KOPT-K1 (cell line): ENCODE measurements around the gene MEGF6.

Experiments used
- H3K27ac ChIP-seq: fragments of 200-600 bp; sonication (generic); 2 replicates; pipeline ENCODE4 v1.5.1; 2016; ENCODE audit warnings: antibody characterized with exemption, mild to moderate bottlenecking, low read depth, low read length; ENCODE audit not compliant: poor library complexity, severe bottlenecking
- H3K36me3 ChIP-seq: fragments of 200-600 bp; sonication (generic); 2 replicates; pipeline ENCODE4 v1.5.1; 2017; ENCODE audit warnings: antibody characterized with exemption, mild to moderate bottlenecking, low read length, moderate library complexity; ENCODE audit not compliant: insufficient read depth
- H3K9me3 ChIP-seq: fragments of 200-600 bp; sonication (generic); 2 replicates; pipeline ENCODE4 v1.5.1; 2017; ENCODE audit warnings: antibody characterized with exemption, low read length, mild to moderate bottlenecking; ENCODE audit not compliant: insufficient read depth, poor library complexity, severe bottlenecking

Gene MEGF6

DNA sequence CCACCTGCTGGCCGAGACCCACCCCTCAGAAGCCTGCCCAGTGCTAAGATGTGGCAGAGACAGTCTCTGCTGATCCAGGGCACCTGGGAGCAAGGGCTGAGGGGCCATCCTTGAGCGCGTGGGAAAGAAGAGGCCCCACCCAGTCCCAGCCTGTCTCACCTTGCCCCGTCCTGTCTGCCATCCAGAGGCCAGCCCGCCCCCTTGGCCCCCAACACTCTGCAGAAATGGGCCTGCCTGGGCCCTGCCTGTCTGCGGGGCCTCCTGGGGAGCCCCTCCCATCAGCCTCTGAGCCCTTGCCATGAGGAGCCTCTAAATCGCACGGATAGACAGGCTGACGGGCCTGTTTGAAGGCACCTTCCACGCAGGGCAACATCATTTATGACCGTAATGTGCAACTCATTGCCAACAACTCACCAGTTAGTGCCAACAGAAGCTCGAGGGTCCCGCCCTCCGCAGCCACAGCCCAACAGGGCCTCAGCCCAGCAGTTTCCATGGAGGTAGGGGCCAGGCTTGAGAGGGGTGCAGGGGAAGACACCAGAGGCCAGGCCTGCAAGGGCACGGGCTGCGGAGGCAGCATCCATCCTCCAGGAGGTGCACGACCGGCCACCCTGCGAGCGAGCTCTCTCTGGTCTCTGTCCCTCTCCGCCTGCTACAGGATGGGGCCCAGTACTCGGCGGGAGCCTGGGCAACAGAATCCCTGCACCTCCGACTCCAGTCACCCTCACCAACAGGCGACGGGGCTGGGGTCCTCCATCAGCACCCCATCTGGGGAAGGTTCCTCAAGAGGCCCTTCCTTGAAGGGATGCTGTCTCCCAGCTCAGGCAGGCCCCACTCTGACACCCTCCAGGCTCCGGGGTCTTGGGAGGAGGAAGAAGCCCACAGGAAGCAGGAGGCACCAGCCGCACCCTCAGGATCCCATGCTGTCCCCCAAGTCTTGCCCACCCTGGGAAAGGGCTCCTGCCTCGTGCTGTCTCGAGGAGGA, 78.0 kb downstream of the MEGF6 start:
- Histone ChIP-seq H3K36me3 (no peaks in the 10 kb centered on the region), H3K9me3 (no peaks in the 10 kb centered on the region), H3K27ac (no peak overlapping the region)

DNA sequence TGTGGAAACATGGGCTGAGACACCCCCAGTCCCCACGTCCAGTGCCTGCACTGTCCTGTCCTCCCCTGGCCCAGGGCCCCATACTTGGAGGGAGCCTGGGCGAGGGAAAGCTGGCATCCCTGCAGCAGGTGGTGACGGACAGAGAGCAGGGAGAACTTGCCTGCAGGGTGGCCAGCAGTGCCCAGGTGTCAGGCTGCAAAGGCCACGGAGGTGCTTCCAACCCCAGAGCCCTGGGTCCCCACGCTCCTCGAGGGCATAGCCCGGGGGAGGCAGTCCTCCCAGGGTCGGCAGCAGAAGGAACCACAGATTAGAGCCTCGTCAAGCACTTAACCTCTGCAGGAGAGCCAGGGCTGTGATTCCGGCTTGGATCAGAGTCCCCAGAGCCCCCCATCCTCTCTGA, 79.4 kb downstream of the MEGF6 start:
- H3K27ac ChIP-seq, result no peak overlapping the region
- H3K36me3 ChIP-seq, result no peaks in the 10 kb centered on the region
- H3K9me3 ChIP-seq, result no peaks in the 10 kb centered on the region

DNA sequence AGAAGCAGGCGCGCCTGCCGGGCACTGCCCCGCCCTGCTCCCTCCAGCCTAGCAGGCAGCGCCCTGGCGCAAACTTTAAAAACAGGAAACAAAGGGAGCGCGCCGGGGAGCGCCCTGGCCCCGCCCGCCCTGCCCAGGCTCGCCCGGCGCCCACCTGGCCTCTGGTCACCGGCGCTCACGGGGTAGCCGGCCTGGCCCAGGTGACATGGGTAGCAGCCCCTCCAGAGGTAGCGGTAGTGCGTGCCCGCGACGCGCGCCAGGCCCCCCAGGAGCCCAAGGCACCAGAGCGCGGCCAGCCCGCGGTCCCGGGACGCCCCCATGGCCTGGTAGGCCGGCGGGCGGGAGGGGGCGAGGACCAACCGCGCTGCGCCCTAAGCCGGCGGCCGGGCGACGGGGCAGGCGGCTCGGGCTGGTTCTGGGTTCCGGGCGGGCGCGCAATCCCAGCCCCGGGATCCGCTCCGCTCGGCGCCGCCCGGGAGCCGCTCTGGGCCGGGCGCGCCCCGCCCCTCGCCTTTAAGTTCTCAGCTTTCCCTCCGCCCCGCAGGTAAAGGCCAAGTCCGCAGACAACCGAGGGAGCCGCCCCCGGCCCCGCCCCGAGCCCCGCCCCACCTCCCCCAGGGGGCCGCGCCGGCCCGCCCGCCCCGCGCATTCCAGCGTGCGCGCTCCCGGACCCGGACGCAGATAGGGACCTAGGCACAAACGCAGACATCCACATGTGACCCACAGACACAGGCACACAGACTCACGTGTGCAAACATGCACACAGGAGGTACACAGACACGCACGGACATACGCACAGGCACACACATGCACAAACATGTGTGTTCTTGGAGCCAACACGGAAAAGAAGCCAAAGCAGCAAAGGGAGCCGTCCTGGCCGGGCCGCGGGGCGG, 80.1 kb downstream of the MEGF6 start:
- H3K36me3 ChIP-seq, result no peaks in the 10 kb centered on the region
- no peaks in the 10 kb centered on the region for H3K9me3 ChIP-seq
- H3K27ac ChIP-seq, result no peak overlapping the region

DNA sequence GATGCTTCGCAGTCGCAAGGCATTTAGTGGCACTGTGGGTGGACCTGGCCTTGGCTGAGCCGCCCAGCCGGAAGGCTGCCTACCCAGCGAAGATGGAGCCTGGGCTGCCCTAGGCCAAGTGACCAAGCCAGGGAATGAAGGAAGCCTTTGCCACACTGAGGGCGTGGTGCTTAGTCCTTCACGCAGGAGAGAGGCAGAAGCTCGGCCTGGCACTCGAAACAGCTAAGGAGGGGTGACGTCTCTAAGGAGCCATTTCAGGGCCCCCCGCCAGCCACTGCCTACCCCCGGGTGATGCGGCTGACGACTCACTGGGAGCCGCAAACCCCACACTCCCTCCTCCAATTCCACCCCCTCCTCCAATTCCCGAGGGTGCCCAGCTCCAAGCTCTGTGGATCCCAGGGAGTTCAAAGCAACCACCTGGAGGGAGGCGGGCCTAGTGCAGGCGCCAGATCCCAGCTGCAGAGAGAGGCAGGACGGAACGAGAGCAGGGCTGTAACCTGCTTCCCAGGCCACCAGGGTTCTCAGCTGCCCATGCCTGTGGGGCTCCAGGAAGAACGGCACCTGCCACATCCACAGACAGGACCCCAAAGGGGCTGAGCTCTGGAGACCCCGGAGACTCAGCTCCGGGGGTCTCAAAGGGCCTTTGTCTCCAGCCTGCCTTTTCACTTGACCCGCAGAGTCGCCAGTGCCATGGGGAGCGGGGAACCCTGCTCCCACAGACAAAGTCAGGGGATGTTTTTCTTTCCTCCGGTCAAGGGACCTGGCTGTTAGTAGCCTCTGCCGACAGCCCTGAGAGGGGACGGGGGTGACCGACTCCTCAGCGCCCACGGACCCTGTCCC, 81.0 kb downstream of the MEGF6 start:
- no peaks in the 10 kb centered on the region for H3K36me3 ChIP-seq
- H3K27ac ChIP-seq, result no peak overlapping the region
- no peaks in the 10 kb centered on the region for H3K9me3 ChIP-seq

DNA sequence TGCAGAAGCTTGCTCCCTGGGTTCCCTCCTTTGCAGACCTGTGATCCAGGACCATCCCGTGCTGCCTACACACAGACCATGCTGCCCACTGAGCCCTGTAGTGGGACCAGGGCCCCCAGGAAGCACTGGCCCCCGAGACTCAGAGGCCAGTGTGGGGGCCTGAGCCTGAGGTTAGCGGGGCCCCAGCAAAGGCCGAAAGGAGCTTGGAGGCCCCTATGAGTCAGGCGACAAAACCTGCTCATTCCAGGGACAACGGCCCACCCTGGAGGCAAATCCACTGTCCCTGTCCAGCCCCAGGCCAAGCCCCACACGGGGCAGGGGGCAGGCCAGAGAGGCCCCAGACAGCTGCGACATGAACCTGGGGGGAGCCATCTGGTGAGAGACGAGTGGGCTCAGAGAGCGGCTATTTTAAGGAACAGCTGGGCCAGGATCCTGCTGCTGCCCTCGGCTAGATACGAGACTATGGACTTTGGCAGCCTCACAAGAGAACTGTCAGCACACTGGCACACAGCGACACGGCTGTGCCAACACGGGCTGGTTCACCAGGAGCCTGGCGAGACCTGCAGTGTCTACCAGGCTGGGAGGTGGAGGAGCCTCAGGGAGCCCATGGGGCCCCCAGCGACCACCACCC, 82.1 kb downstream of the MEGF6 start:
- Histone ChIP-seq H3K9me3 (no peaks in the 10 kb centered on the region), H3K36me3 (no peaks in the 10 kb centered on the region), H3K27ac (no peak overlapping the region)

DNA sequence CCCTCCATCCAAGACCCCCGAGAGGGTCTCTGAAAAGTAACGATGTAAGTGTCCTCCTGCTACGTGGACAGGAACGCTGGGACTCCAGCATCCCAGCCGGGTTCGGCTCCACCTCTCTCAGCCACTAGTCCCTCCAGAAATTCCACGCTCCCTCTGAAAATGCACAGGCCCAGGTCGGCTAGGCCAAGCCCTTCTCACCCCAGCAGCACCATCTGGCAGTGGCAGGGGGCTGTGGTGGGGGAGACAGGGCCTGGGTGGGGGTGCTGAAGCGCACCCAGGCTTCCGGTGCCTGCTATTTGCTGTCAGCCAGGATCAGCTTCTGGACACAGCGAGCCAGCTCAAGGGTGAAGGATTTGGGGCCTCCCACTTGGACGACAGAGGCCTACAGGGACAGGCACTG, 83.5 kb downstream of the MEGF6 start:
- Histone ChIP-seq H3K36me3 (no peaks in the 10 kb centered on the region), H3K27ac (no peak overlapping the region), H3K9me3 (no peaks in the 10 kb centered on the region)

DNA sequence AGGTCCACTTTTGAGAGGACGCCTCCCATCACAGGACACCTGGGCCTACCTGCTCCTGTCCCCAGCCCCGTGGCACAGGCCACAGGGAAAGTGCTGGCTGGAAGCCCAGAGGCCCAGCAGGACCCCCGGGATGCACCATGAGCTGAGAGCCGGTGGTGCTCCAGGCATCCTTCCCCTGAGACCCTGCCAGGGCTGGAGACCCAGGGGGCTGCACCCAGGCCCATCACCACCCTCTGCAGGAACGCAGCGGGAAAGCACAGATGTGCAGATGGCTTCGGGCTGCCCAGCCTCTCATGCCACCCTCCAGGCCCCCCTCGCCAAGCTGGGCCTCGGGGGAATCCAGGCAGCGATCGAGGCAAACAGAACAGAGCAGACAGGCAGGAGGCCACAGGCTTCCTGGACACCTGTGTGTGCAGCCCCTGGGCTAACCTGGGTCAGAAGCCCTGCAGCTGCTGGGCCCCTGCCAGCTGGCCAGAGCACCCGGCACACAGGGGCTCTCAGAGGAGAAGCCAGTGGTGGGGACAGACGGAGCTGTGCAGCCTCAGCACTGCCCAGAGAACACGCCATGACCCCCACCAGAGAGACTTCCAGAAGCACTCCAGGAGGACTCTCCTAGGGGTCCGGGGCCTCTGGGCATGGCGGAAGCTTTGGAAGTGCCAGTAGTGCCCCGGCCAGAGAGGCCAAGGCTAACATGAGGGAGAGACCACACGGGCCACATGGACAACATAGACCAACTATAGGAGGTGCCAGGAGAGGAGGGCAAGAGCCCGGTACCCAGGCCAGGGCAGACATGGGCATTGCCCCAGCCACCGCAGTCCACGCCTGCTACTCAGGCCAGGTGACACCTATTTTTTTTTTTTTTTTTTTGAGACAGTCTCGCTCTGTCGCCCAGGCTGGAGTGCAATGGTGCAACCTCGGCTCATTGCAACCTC, 85.5 kb downstream of the MEGF6 start:
- Histone ChIP-seq H3K27ac (no peak overlapping the region), H3K36me3 (no peaks in the 10 kb centered on the region), H3K9me3 (no peaks in the 10 kb centered on the region)

DNA sequence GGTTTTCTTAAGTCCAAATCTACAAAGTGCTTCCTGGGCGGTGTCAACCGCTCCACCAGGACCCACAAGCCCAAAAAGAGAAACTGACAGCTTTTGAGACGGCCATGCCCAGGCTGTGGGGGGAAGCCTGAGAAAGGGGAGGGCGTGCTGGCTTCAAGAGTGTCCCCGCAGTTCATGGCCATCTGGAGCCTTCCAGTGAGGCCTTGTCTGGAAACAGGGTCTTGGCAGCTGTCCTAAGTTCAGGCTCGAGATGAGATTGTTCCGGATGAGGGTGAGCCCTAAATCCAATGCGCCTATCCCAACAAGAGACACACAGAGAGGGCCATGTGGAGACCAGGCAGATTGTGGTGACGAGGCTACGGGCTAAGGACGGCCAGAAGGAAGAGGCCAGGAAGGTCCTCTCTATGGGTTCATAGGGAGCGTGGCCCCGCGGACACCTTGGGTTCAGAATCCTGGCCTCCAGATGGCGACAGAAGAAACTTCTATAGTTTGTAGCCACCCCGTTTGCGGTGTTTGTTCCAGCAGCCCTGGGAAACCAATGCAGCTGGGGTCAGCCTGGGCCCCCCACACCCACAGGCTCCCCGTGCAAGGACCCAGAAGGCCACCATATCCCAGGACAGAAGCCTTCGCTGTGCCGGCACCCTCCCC, 86.6 kb downstream of the MEGF6 start:
- Histone ChIP-seq H3K9me3 (no peaks in the 10 kb centered on the region), H3K36me3 (no peaks in the 10 kb centered on the region), H3K27ac (no peak overlapping the region)

DNA sequence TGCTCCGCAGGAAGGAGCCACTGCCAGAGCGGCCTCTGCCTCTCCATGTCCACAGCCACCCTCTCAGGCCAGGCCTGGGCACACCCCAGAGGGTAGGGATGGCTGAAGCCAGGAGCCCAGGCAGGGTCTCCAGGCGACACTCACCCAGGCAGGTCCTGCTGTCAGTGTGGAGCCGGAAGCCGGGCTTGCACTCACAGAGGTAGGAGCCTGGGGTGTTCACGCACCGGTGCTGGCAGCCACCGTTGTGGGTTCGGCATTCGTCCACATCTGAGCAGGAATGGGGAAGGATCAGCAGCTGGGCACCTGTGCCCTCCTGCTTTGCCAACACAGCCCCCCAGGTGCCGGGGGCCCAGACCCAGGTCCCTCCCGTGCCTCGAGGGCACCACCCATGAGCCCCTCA, 87.3 kb downstream of the MEGF6 start:
- Histone ChIP-seq H3K9me3 (no peaks in the 10 kb centered on the region), H3K36me3 (no peaks in the 10 kb centered on the region), H3K27ac (no peak overlapping the region)

DNA sequence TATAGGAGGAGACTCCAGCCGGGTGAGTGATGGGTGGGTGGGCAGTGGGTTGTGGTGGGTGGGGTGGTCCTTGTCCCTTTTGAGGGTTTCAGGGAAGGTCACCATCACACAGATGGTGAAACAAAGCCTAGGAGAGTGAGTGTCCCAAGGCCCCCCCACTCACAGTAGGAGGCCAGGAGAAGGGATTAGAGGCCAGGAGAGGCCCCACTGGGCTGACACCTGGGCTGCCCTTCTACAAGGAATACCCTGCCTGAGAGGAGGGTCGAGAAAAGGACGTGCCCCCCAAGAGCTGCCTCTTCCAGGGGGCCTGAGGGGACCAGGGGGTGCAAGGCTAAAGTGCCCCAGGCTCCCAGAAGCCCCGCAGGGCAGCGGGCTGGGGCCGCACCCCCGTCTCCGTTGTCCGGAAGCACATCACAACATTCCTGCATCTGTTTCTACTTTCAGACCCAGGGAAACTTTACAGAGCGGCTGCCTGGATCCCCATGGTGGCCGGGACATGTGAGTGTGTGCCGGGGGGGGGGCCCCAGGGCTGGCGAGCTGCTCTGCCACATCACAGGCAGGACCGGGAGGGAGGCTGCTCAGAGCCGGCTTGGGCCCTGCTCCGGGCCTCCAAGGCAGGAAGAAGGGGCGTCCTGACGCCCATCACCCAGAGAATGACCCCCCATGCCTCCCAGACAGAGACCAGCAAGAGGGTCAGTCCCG, 88.6 kb downstream of the MEGF6 start:
- H3K27ac ChIP-seq, result no peak overlapping the region
- H3K36me3 ChIP-seq, result no peaks in the 10 kb centered on the region
- peaks cover 4% of the 10 kb centered on the region for H3K9me3 ChIP-seq

DNA sequence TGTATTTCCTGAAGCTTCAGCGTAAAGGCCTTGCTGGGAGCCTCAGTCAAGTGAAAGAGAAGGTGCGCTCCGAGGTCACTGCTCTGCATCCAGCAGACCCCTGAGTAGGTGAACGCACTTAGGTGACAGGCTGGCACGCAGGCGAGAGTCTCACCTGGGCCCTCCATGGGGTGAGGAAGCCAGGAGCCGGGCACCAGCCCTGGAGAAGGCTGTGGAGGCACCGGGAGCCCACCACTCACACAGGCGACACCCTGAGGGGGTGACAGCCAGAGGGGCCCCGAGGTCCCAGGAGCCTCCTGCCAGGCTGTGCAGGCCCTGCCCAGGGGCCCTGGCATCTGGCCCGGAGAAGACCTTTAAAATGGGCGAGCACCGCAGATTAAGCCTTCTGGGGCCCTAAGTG, 89.2 kb downstream of the MEGF6 start:
- H3K36me3 ChIP-seq, result no peaks in the 10 kb centered on the region
- no peak overlapping the region for H3K27ac ChIP-seq
- peaks cover 4% of the 10 kb centered on the region for H3K9me3 ChIP-seq

DNA sequence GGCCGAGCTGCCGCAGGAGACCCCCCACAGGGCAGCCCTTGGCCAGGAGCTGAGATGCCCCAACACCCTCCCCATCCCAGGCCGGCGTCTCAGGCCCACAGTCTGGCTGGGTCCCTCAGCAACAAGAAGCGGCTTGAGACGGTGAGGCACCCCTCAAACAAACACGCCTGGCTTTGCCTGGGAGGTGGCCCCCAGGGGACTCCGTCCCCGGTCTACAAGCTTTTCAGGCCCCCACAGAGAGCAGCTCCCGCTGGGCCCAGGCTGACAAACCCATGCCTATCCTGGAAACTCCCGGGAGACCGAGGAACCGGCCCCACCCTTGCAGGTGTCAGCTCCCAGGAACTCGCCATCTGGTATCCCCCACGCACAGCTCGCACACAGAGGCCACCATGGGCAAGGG, 89.9 kb downstream of the MEGF6 start:
- no peaks in the 10 kb centered on the region for H3K36me3 ChIP-seq
- H3K27ac ChIP-seq, result no peak overlapping the region
- peaks cover 4% of the 10 kb centered on the region for H3K9me3 ChIP-seq
